PC-9 (cell line): ENCODE results near the gene CTNNBL1. TPM values are rescaled to one million over a fixed set of nuclear protein-coding genes. Genes with fewer than 3 reads are reported as not detected.

Experiments
- BruUV-seq: library from RNA; stranded (reverse); fragments of 400-500 nt; replicated peaks from 2 replicates; lab custom pipeline; 2021; lab: Mats Ljungman, UMichigan
- CTCF ChIA-PET: fragments of 300-600 bp; sonication (Branson Sonifier 250); formaldehyde crosslinking; loops from one replicate; lab custom pipeline; 2022; ENCODE audit warnings: antibody characterized with exemption; lab: Charles Lee
- POLR2A ChIA-PET: fragments of 300-600 bp; sonication (Branson Sonifier 250); formaldehyde crosslinking; loops from one replicate; lab custom pipeline; 2022; ENCODE audit warnings: antibody characterized with exemption; ENCODE audit not compliant: unreplicated experiment; lab: Charles Lee
- DNase-seq, 2 experiments: peaks; one replicate each; pipeline versions ENCODE4 v3.0.0 to v3.0.0-alpha.2; 2015 to 2022; ENCODE audit warnings: mixed read lengths in 1 of 2
- H2AFZ ChIP-seq: fragments of 200-600 bp; sonication (generic); 2 replicates; pipeline ENCODE4 v1.8.1; 2017; ENCODE audit warnings: antibody characterized with exemption
- H3F3A ChIP-seq: fragments of 200-600 bp; sonication (generic); 2 replicates; pipeline ENCODE4 v1.8.1; 2017; ENCODE audit warnings: antibody characterized with exemption, mild to moderate bottlenecking, low read depth; ENCODE audit not compliant: insufficient read depth
- H3K27ac ChIP-seq: fragments of 200-600 bp; sonication (generic); 2 replicates; pipeline ENCODE4 v1.6.1; 2016; ENCODE audit warnings: mixed run types
- H3K27me3 ChIP-seq: fragments of 200-600 bp; sonication (generic); 2 replicates; pipeline ENCODE4 v1.6.1; 2016; ENCODE audit warnings: low read depth, mixed run types; ENCODE audit not compliant: insufficient read depth
- H3K36me3 ChIP-seq: fragments of 200-600 bp; sonication (generic); 2 replicates; pipeline ENCODE4 v1.6.1; 2016; ENCODE audit warnings: low read depth, mixed run types
- H3K4me1 ChIP-seq: fragments of 200-600 bp; sonication (generic); replicated peaks from 2 replicates; pipeline ENCODE4 v1.6.1; 2016; ENCODE audit warnings: mixed run types; ENCODE audit not compliant: insufficient read depth
- H3K4me2 ChIP-seq: fragments of 200-600 bp; sonication (generic); 2 replicates; pipeline ENCODE4 v1.6.1; 2017; ENCODE audit warnings: mixed run types
- H3K4me3 ChIP-seq: fragments of 200-600 bp; sonication (generic); 2 replicates; pipeline ENCODE4 v1.6.1; 2016; ENCODE audit warnings: mixed run types
- H3K79me2 ChIP-seq: fragments of 200-600 bp; sonication (generic); 2 replicates; pipeline ENCODE4 v1.6.1; 2017; ENCODE audit warnings: low read depth, mixed run types
- H3K9me2 ChIP-seq: fragments of 200-600 bp; sonication (generic); 2 replicates; pipeline ENCODE4 v1.8.1; 2017; ENCODE audit warnings: mild to moderate bottlenecking; ENCODE audit not compliant: insufficient read depth
- H3K9me3 ChIP-seq: fragments of 200-600 bp; sonication (generic); 2 replicates; pipeline ENCODE4 v1.8.1; 2016; ENCODE audit warnings: low read depth; ENCODE audit not compliant: insufficient read depth
- H4K20me1 ChIP-seq: fragments of 200-600 bp; sonication (generic); 2 replicates; pipeline ENCODE4 v1.8.1; 2017; ENCODE audit not compliant: insufficient read depth
- CTCF ChIP-seq: fragments of 200-600 bp; sonication (generic); conservative IDR thresholded peaks from 2 replicates; pipeline ENCODE4 v1.6.1; 2017; ENCODE audit warnings: mixed run types, antibody characterized with exemption, mild to moderate bottlenecking, moderate library complexity
- EZH2 ChIP-seq: fragments of 200-600 bp; sonication (generic); IDR thresholded peaks from 2 replicates; pipeline ENCODE4 v1.8.0; 2017; ENCODE audit warnings: antibody characterized with exemption, low read depth
- intact Hi-C: fragments of 100-400 bp; cut with micrococcal nuclease; formaldehyde crosslinking; loops from one replicate; pipeline ENCODE4 v1.10.0; 2022; ENCODE audit not compliant: unreplicated experiment
- total RNA-seq: library from RNA; stranded (reverse); gene quantifications from 2 replicates; pipeline ENCODE4 v1.2.3, GENCODE V29; 2021

CTNNBL1 gene
- total RNA-seq, 1 experiment from 2014 or later: 83.5 TPM

- H4K20me1 ChIP-seq: peaks cover 2% of the 10 kb centered on the region; the same call in 1 of the 2 replicates
- no TSS peak for BruUV-seq
- POLR2A ChIA-PET: interaction anchor here (0.5 to 0.7 kb wide), 2 partner anchors 34 to 1396 kb away, joined by 3 to 6 read pairs; no protein-coding TSS in a partner anchor
Observed at GRCh38 chr20:37777988-37778659, 84.3 kb downstream of the CTNNBL1 start.

GRCh38 chr20:37781626-37782025, 87.8 kb downstream of the CTNNBL1 start:
- H3K27ac ChIP-seq: no peak overlapping the region
- peaks cover 4% of the 10 kb centered on the region for H4K20me1 ChIP-seq
- intact Hi-C loops: no loop called here
- no peaks in the 10 kb centered on the region; the same call in 1 of the 2 replicates for H3K36me3 ChIP-seq
- no peak overlapping the region for H2AFZ ChIP-seq
- H3K9me2 ChIP-seq: no peaks in the 10 kb centered on the region
- POLR2A ChIA-PET: no interaction called here
- no peaks in the 10 kb centered on the region for H3K27me3 ChIP-seq
- no peak overlapping the region for H3K4me2 ChIP-seq
- H3K4me1 ChIP-seq: no peaks in the 10 kb centered on the region
- BruUV-seq: no TSS peak
- H3K4me3 ChIP-seq: no peak overlapping the region
- TF ChIP-seq CTCF (no peak), EZH2 (no peak)
- H3F3A ChIP-seq: no peaks in the 10 kb centered on the region
- no peaks in the 10 kb centered on the region for H3K9me3 ChIP-seq
- CTCF ChIA-PET: interaction anchor here (0.6 kb wide), 1 partner anchor 211 kb away, joined by 7 read pairs; no protein-coding TSS in a partner anchor
- no peak for DNase-seq
- no peaks in the 10 kb centered on the region for H3K79me2 ChIP-seq

More at GRCh38 chr20:37777988-37778659, 84.3 kb downstream of the CTNNBL1 start:
- Histone ChIP-seq H3K4me1 (no peaks in the 10 kb centered on the region), H3K36me3 (no peaks in the 10 kb centered on the region; the same call in 1 of the 2 replicates), H3K27ac (no peak overlapping the region), H3K79me2 (no peaks in the 10 kb centered on the region), H3F3A (no peaks in the 10 kb centered on the region), H3K4me3 (no peak overlapping the region), H3K27me3 (no peaks in the 10 kb centered on the region), H3K9me3 (no peaks in the 10 kb centered on the region), H2AFZ (no peak overlapping the region), H3K9me2 (no peaks in the 10 kb centered on the region), H3K4me2 (no peak overlapping the region)
- DNase-seq: no peak
- no peak for TF ChIP-seq CTCF
- TF ChIP-seq EZH2: no peak
- intact Hi-C loops: no loop called here
- CTCF ChIA-PET: no interaction called here

- CTCF ChIA-PET: no interaction called here
- Histone ChIP-seq H3K27me3 (no peaks in the 10 kb centered on the region), H3K4me2 (no peak overlapping the region), H3K4me1 (no peaks in the 10 kb centered on the region), H3K4me3 (no peak overlapping the region), H3K36me3 (no peaks in the 10 kb centered on the region; the same call in 1 of the 2 replicates), H3K9me3 (no peaks in the 10 kb centered on the region), H4K20me1 (peaks cover 4% of the 10 kb centered on the region), H3K9me2 (no peaks in the 10 kb centered on the region), H2AFZ (no peak overlapping the region), H3K27ac (no peak overlapping the region), H3F3A (no peaks in the 10 kb centered on the region), H3K79me2 (no peaks in the 10 kb centered on the region)
- BruUV-seq: no TSS peak
- no peak for DNase-seq
- TF ChIP-seq CTCF (no peak), EZH2 (no peak)
- POLR2A ChIA-PET: interaction anchor here (0.6 kb wide), 1 partner anchor 63 kb away, joined by 3 read pairs; no protein-coding TSS in a partner anchor
- intact Hi-C loops: no loop called here
Observed at GRCh38 chr20:37786043-37786442, 92.2 kb downstream of the CTNNBL1 start.
